ENCODE measurements around the gene TCERG1L.

The TCERG1L gene

GRCh38 chr10:131167036-131167860 is 144.3 kb downstream of the TCERG1L start:
- DNase-seq (ENCODE audit: low read depth, low spot score), result no peak
- Histone ChIP-seq H3K27me3 (ENCODE audit: control insufficient read depth, insufficient read depth, low read length) (no peaks in the 10 kb centered on the region), H3K4me1 (ENCODE audit: control insufficient read depth, insufficient read depth, low read length) (no peaks in the 10 kb centered on the region), H3K9me3 (ENCODE audit: control insufficient read depth, insufficient read depth, low read length) (peaks cover 17% of the 10 kb centered on the region), H3K36me3 (ENCODE audit: control insufficient read depth, insufficient read depth, low read length) (no peaks in the 10 kb centered on the region), H3K27ac (ENCODE audit: low read length) (no peak overlapping the region), H3K4me3 (ENCODE audit: low read length) (no peak overlapping the region)
- no CpG with 5 or more reads among the region's 13 CpGs for WGBS (ENCODE audit: insufficient coverage, insufficient read length)

- H3K27me3 ChIP-seq (ENCODE audit: control insufficient read depth, insufficient read depth, low read length), result no peaks in the 10 kb centered on the region
- H3K27ac ChIP-seq (ENCODE audit: low read length), result no peak overlapping the region
- DNase-seq (ENCODE audit: low read depth, low spot score), result no peak
- H3K9me3 ChIP-seq (ENCODE audit: control insufficient read depth, insufficient read depth, low read length), result peaks cover 20% of the 10 kb centered on the region
- H3K4me1 ChIP-seq (ENCODE audit: control insufficient read depth, insufficient read depth, low read length), result no peaks in the 10 kb centered on the region
- no peak overlapping the region for H3K4me3 ChIP-seq (ENCODE audit: low read length)
- H3K36me3 ChIP-seq (ENCODE audit: control insufficient read depth, insufficient read depth, low read length), result no peaks in the 10 kb centered on the region
- WGBS (ENCODE audit: insufficient coverage, insufficient read length), result no CpG with 5 or more reads among the region's 9 CpGs
These were observed 145.0 kb downstream of the TCERG1L start for GRCh38 chr10:131166486-131166885.

GRCh38 chr10:131165092-131165491 is 146.4 kb downstream of the TCERG1L start:
- H3K27me3 ChIP-seq (ENCODE audit: control insufficient read depth, insufficient read depth, low read length), result no peaks in the 10 kb centered on the region
- no peaks in the 10 kb centered on the region for H3K4me1 ChIP-seq (ENCODE audit: control insufficient read depth, insufficient read depth, low read length)
- peaks cover 23% of the 10 kb centered on the region for H3K9me3 ChIP-seq (ENCODE audit: control insufficient read depth, insufficient read depth, low read length)
- no CpG with 5 or more reads among the region's 7 CpGs for WGBS (ENCODE audit: insufficient coverage, insufficient read length)
- H3K27ac ChIP-seq (ENCODE audit: low read length), result no peak overlapping the region
- H3K4me3 ChIP-seq (ENCODE audit: low read length), result no peak overlapping the region
- H3K36me3 ChIP-seq (ENCODE audit: control insufficient read depth, insufficient read depth, low read length), result no peaks in the 10 kb centered on the region
- DNase-seq (ENCODE audit: low read depth, low spot score), result no peak

- no CpG with 5 or more reads among the region's 15 CpGs for WGBS (ENCODE audit: insufficient coverage, insufficient read length)
- no peak for DNase-seq (ENCODE audit: low read depth, low spot score)
- no peaks in the 10 kb centered on the region for H3K36me3 ChIP-seq (ENCODE audit: control insufficient read depth, insufficient read depth, low read length)
These were observed 148.4 kb downstream of the TCERG1L start for GRCh38 chr10:131162866-131163843.

GRCh38 chr10:131162211-131162610 is 149.3 kb downstream of the TCERG1L start:
- no peaks in the 10 kb centered on the region for H3K36me3 ChIP-seq (ENCODE audit: control insufficient read depth, insufficient read depth, low read length)
- WGBS (ENCODE audit: insufficient coverage, insufficient read length), result no CpG with 5 or more reads among the region's 6 CpGs
- DNase-seq (ENCODE audit: low read depth, low spot score), result no peak
- H3K27me3 ChIP-seq (ENCODE audit: control insufficient read depth, insufficient read depth, low read length), result no peaks in the 10 kb centered on the region
- H3K9me3 ChIP-seq (ENCODE audit: control insufficient read depth, insufficient read depth, low read length), result peaks cover 32% of the 10 kb centered on the region
- no peaks in the 10 kb centered on the region for H3K4me1 ChIP-seq (ENCODE audit: control insufficient read depth, insufficient read depth, low read length)
- H3K27ac ChIP-seq (ENCODE audit: low read length), result no peak overlapping the region
- H3K4me3 ChIP-seq (ENCODE audit: low read length), result no peak overlapping the region

More at GRCh38 chr10:131162866-131163843, 148.4 kb downstream of the TCERG1L start:
- no peaks in the 10 kb centered on the region for H3K4me1 ChIP-seq (ENCODE audit: control insufficient read depth, insufficient read depth, low read length)
- H3K4me3 ChIP-seq (ENCODE audit: low read length), result no peak overlapping the region
- H3K27me3 ChIP-seq (ENCODE audit: control insufficient read depth, insufficient read depth, low read length), result no peaks in the 10 kb centered on the region
- H3K27ac ChIP-seq (ENCODE audit: low read length), result no peak overlapping the region
- H3K9me3 ChIP-seq (ENCODE audit: control insufficient read depth, insufficient read depth, low read length), result peaks cover 27% of the 10 kb centered on the region

GRCh38 chr10:131161087-131161486 is 150.4 kb downstream of the TCERG1L start:
- Histone ChIP-seq H3K9me3 (ENCODE audit: control insufficient read depth, insufficient read depth, low read length) (peaks cover 28% of the 10 kb centered on the region), H3K27me3 (ENCODE audit: control insufficient read depth, insufficient read depth, low read length) (no peaks in the 10 kb centered on the region), H3K4me3 (ENCODE audit: low read length) (no peak overlapping the region), H3K36me3 (ENCODE audit: control insufficient read depth, insufficient read depth, low read length) (no peaks in the 10 kb centered on the region), H3K27ac (ENCODE audit: low read length) (no peak overlapping the region), H3K4me1 (ENCODE audit: control insufficient read depth, insufficient read depth, low read length) (no peaks in the 10 kb centered on the region)
- no peak for DNase-seq (ENCODE audit: low read depth, low spot score)
- no CpG with 5 or more reads among the region's 8 CpGs for WGBS (ENCODE audit: insufficient coverage, insufficient read length)

GRCh38 chr10:131160219-131160875 is 151.2 kb downstream of the TCERG1L start:
- no CpG with 5 or more reads among the region's 19 CpGs for WGBS (ENCODE audit: insufficient coverage, insufficient read length)
- H3K36me3 ChIP-seq (ENCODE audit: control insufficient read depth, insufficient read depth, low read length), result no peaks in the 10 kb centered on the region
- peaks cover 29% of the 10 kb centered on the region for H3K9me3 ChIP-seq (ENCODE audit: control insufficient read depth, insufficient read depth, low read length)
- no peak overlapping the region for H3K4me3 ChIP-seq (ENCODE audit: low read length)
- H3K27me3 ChIP-seq (ENCODE audit: control insufficient read depth, insufficient read depth, low read length), result no peaks in the 10 kb centered on the region
- no peak for DNase-seq (ENCODE audit: low read depth, low spot score)
- no peaks in the 10 kb centered on the region for H3K4me1 ChIP-seq (ENCODE audit: control insufficient read depth, insufficient read depth, low read length)
- no peak overlapping the region for H3K27ac ChIP-seq (ENCODE audit: low read length)

- H3K27me3 ChIP-seq (ENCODE audit: control insufficient read depth, insufficient read depth, low read length), result no peaks in the 10 kb centered on the region
- no CpG with 5 or more reads among the region's 9 CpGs for WGBS (ENCODE audit: insufficient coverage, insufficient read length)
- H3K4me3 ChIP-seq (ENCODE audit: low read length), result no peak overlapping the region
- H3K36me3 ChIP-seq (ENCODE audit: control insufficient read depth, insufficient read depth, low read length), result no peaks in the 10 kb centered on the region
- no peak for DNase-seq (ENCODE audit: low read depth, low spot score)
- no peak overlapping the region for H3K27ac ChIP-seq (ENCODE audit: low read length)
- H3K4me1 ChIP-seq (ENCODE audit: control insufficient read depth, insufficient read depth, low read length), result no peaks in the 10 kb centered on the region
- H3K9me3 ChIP-seq (ENCODE audit: control insufficient read depth, insufficient read depth, low read length), result peaks cover 29% of the 10 kb centered on the region
These were observed 151.8 kb downstream of the TCERG1L start for GRCh38 chr10:131159771-131160170.

GRCh38 chr10:131158695-131159094 is 152.8 kb downstream of the TCERG1L start:
- no peak for DNase-seq (ENCODE audit: low read depth, low spot score)
- Histone ChIP-seq H3K9me3 (ENCODE audit: control insufficient read depth, insufficient read depth, low read length) (peaks cover 30% of the 10 kb centered on the region), H3K36me3 (ENCODE audit: control insufficient read depth, insufficient read depth, low read length) (no peaks in the 10 kb centered on the region), H3K4me1 (ENCODE audit: control insufficient read depth, insufficient read depth, low read length) (no peaks in the 10 kb centered on the region), H3K27me3 (ENCODE audit: control insufficient read depth, insufficient read depth, low read length) (no peaks in the 10 kb centered on the region), H3K27ac (ENCODE audit: low read length) (no peak overlapping the region), H3K4me3 (ENCODE audit: low read length) (no peak overlapping the region)
- no CpG with 5 or more reads among the region's 17 CpGs for WGBS (ENCODE audit: insufficient coverage, insufficient read length)

GRCh38 chr10:131157899-131158298 is 153.6 kb downstream of the TCERG1L start:
- H3K9me3 ChIP-seq (ENCODE audit: control insufficient read depth, insufficient read depth, low read length), result peaks cover 27% of the 10 kb centered on the region
- H3K36me3 ChIP-seq (ENCODE audit: control insufficient read depth, insufficient read depth, low read length), result no peaks in the 10 kb centered on the region

More at GRCh38 chr10:131157899-131158298, 153.6 kb downstream of the TCERG1L start:
- H3K4me1 ChIP-seq (ENCODE audit: control insufficient read depth, insufficient read depth, low read length), result no peaks in the 10 kb centered on the region
- H3K4me3 ChIP-seq (ENCODE audit: low read length), result no peak overlapping the region
- WGBS (ENCODE audit: insufficient coverage, insufficient read length), result no CpG with 5 or more reads among the region's 10 CpGs
- H3K27me3 ChIP-seq (ENCODE audit: control insufficient read depth, insufficient read depth, low read length), result no peaks in the 10 kb centered on the region
- no peak overlapping the region for H3K27ac ChIP-seq (ENCODE audit: low read length)
- no peak for DNase-seq (ENCODE audit: low read depth, low spot score)

Data from iPS DF 6.9 (cell line).